GM10266 (cell line): ENCODE data around the gene TFEB.

Source experiments
- DNase-seq: peaks from one replicate; pipeline ENCODE4 v3.0.0; 2012; ENCODE audit errors: extremely low spot score
- CTCF ChIP-seq: IDR thresholded peaks from 2 replicates; pipeline ENCODE4 v1.5.1; 2012; ENCODE audit warnings: mild to moderate bottlenecking, low read depth; ENCODE audit not compliant: control insufficient read depth, insufficient read depth; ENCODE audit errors: missing control alignments

The TFEB gene

GRCh38 chr6:41690541-41691330 lies 44.7 kb downstream of the TFEB start:
- TF ChIP-seq CTCF: no peak
- DNase-seq: no peak

- TF ChIP-seq CTCF: no peak
- no peak for DNase-seq
Measured at GRCh38 chr6:41689171-41690008, 46.0 kb downstream of the TFEB start.

- no peak for DNase-seq
- no peak for TF ChIP-seq CTCF
Measured at GRCh38 chr6:41688256-41688965, 47.0 kb downstream of the TFEB start.

- TF ChIP-seq CTCF: no peak
- no peak for DNase-seq
Measured at GRCh38 chr6:41687501-41688175, 47.8 kb downstream of the TFEB start.

GRCh38 chr6:41685641-41686380 lies 49.6 kb downstream of the TFEB start:
- no peak for DNase-seq
- TF ChIP-seq CTCF: no peak

GRCh38 chr6:41684311-41685180 lies 50.9 kb downstream of the TFEB start:
- no peak for DNase-seq
- TF ChIP-seq CTCF: no peak
